Measurements from ENCODE around the gene BCAS3.
"Not testable (repeated sequence)": the region's sequence is repeated elsewhere in the genome, so short reads cannot be mapped to it uniquely, and the experiment has no call there.

Gene BCAS3

GRCh38 chr17:60766778-60767190 is 89.1 kb downstream of the BCAS3 start:
- no peak for DNase-seq (ENCODE audit: low read depth)
- no peak overlapping the region for H3K4me3 ChIP-seq (ENCODE audit: low read length)
- TF ChIP-seq, protein P1, sequence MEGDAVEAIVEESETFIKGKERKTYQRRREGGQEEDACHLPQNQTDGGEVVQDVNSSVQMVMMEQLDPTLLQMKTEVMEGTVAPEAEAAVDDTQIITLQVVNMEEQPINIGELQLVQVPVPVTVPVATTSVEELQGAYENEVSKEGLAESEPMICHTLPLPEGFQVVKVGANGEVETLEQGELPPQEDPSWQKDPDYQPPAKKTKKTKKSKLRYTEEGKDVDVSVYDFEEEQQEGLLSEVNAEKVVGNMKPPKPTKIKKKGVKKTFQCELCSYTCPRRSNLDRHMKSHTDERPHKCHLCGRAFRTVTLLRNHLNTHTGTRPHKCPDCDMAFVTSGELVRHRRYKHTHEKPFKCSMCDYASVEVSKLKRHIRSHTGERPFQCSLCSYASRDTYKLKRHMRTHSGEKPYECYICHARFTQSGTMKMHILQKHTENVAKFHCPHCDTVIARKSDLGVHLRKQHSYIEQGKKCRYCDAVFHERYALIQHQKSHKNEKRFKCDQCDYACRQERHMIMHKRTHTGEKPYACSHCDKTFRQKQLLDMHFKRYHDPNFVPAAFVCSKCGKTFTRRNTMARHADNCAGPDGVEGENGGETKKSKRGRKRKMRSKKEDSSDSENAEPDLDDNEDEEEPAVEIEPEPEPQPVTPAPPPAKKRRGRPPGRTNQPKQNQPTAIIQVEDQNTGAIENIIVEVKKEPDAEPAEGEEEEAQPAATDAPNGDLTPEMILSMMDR (conservative IDR thresholded peaks at IDR 0.05; ENCODE audit: low read depth, low read length): no peak

GRCh38 chr17:60767744-60768308 is 90.2 kb downstream of the BCAS3 start:
- DNase-seq (ENCODE audit: low read depth): no peak
- TF ChIP-seq, protein P1 (conservative IDR thresholded peaks at IDR 0.05; ENCODE audit: low read depth, low read length): no peak
- no peak overlapping the region for H3K4me3 ChIP-seq (ENCODE audit: low read length)

- H3K4me3 ChIP-seq (ENCODE audit: low read length): no peak overlapping the region
- TF ChIP-seq, protein P1 (conservative IDR thresholded peaks at IDR 0.05; ENCODE audit: low read depth, low read length): no peak
- no peak for DNase-seq (ENCODE audit: low read depth)
Observed at GRCh38 chr17:60769327-60769726, 91.7 kb downstream of the BCAS3 start.

GRCh38 chr17:60770946-60771422 is 93.3 kb downstream of the BCAS3 start:
- DNase-seq (ENCODE audit: low read depth): no peak
- TF ChIP-seq, protein P1 (conservative IDR thresholded peaks at IDR 0.05; ENCODE audit: low read depth, low read length): no peak
- no peak overlapping the region for H3K4me3 ChIP-seq (ENCODE audit: low read length)

- not testable (repeated sequence) for DNase-seq (ENCODE audit: low read depth); H3K4me3 ChIP-seq (ENCODE audit: low read length)
Observed at GRCh38 chr17:60771621-60772020, 94.0 kb downstream of the BCAS3 start.

- TF ChIP-seq, protein P1 (conservative IDR thresholded peaks at IDR 0.05; ENCODE audit: low read depth, low read length): no peak
- DNase-seq (ENCODE audit: low read depth): no peak
- no peak overlapping the region for H3K4me3 ChIP-seq (ENCODE audit: low read length)
Observed at GRCh38 chr17:60773552-60773951, 95.9 kb downstream of the BCAS3 start.

DNA sequence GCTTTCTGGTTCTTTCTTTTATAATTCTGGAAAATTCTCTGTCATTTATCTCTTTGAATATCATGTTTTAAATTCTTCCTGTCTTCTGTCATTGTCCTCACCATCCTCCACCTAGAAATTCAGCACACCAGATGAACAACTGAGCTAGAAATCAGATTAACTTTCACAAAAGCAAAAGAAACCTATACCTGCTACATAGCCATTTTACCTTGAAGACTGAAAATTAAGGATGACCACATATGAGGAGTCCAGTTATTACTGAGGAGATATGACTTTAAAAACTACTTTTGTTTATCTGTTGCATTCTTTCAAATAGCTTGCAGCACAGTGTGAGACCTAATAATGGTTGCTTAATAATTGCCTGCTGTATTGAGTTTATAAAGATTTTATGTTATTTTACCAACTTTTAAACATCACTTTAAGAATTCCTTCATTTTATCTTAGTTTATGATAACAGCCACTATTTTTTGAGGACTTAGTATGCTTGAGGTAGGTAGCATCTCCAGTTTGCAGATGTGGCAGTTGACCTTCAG is 104.3 kb downstream of the BCAS3 start:
- H3K4me3 ChIP-seq (ENCODE audit: low read length): no peak overlapping the region
- TF ChIP-seq, protein P1 (conservative IDR thresholded peaks at IDR 0.05; ENCODE audit: low read depth, low read length): no peak
- no peak for DNase-seq (ENCODE audit: low read depth)
